H1 (cell line): ENCODE results near the gene PREX1. TPM values are rescaled to one million over a fixed set of nuclear protein-coding genes. Genes with fewer than 3 reads are reported as not detected.

Experiments
- CTCF ChIA-PET: fragments of 300-600 bp; sonication (Branson Sonifier 250); formaldehyde crosslinking; loops from one replicate; lab custom pipeline; 2021; ENCODE audit not compliant: partially characterized antibody; lab: Charles Lee
- POLR2A ChIA-PET: fragments of 300-600 bp; sonication (Branson Sonifier 250); formaldehyde crosslinking; loops from one replicate; lab custom pipeline; 2021; ENCODE audit warnings: inconsistent platforms; ENCODE audit not compliant: partially characterized antibody; lab: Charles Lee
- DNase-seq, 2 experiments: peaks; one replicate each; pipeline versions ENCODE4 v3.0.0 to v3.0.0-alpha.2; 2010 to 2022; ENCODE audit warnings: low spot score in 2 of 2, low read depth in 1 of 2, mixed read lengths in 1 of 2
- FAIRE-seq: peaks from 2 replicates; lab custom pipeline; 2011; peaks lifted over from hg19 to GRCh38; lab: Jason Lieb, UNC
- H2AFZ ChIP-seq: 2 replicates; pipeline ENCODE4 v1.8.1; 2012; ENCODE audit warnings: low read length, inconsistent platforms
- H2AK5ac ChIP-seq: 2 replicates; pipeline ENCODE4 v1.6.1; 2013; ENCODE audit warnings: low read depth, low read length
- H2BK120ac ChIP-seq: replicated peaks from 2 replicates; pipeline ENCODE3; 2013; ENCODE audit warnings: low read depth, low read length, inconsistent platforms
- H2BK12ac ChIP-seq: 2 replicates; pipeline ENCODE4 v1.6.1; 2013; ENCODE audit warnings: low read depth, low read length
- H2BK15ac ChIP-seq: 2 replicates; pipeline ENCODE4 v1.6.1; 2013; ENCODE audit warnings: low read length
- H2BK20ac ChIP-seq: 2 replicates; pipeline ENCODE4 v1.6.1; 2013; ENCODE audit warnings: low read length
- H2BK5ac ChIP-seq: 2 replicates; pipeline ENCODE4 v1.6.1; 2013; ENCODE audit warnings: low read depth, low read length
- H3K14ac ChIP-seq: 2 replicates; pipeline ENCODE4 v1.6.1; 2013; ENCODE audit warnings: inconsistent platforms; ENCODE audit not compliant: insufficient read length
- H3K18ac ChIP-seq: 2 replicates; pipeline ENCODE4 v1.6.1; 2013; ENCODE audit warnings: low read length; ENCODE audit errors: extremely low read depth
- H3K23ac ChIP-seq: 2 replicates; pipeline ENCODE4 v1.6.1; 2013; ENCODE audit warnings: inconsistent platforms; ENCODE audit not compliant: insufficient read length
- H3K23me2 ChIP-seq: 2 replicates; pipeline ENCODE4 v1.6.1; 2013; ENCODE audit warnings: low read depth, low read length
- H3K27ac ChIP-seq: 2 replicates; pipeline ENCODE4 v1.6.1; 2011; ENCODE audit warnings: low read depth, low read length, inconsistent platforms
- H3K27me3 ChIP-seq, 4 experiments: replicated peaks in 1 of 4; 1 replicate in 1 of 4; 2 replicates in 3 of 4; pipeline versions ENCODE4 v1.6.1 to v1.8.1; 2011 to 2013; ENCODE audit warnings: low read length in 3 of 4, mild to moderate bottlenecking in 3 of 4, inconsistent platforms in 2 of 4, mixed read lengths in 2 of 4, moderate library complexity in 1 of 4; ENCODE audit not compliant: control insufficient read depth in 3 of 4, insufficient read depth in 3 of 4; ENCODE audit errors: extremely low read depth in 1 of 4
- H3K36me3 ChIP-seq, 4 experiments: 2 replicates each; pipeline versions ENCODE4 v1.6.1 to v1.8.1; 2011 to 2013; ENCODE audit warnings: mild to moderate bottlenecking in 4 of 4, low read length in 3 of 4, moderate library complexity in 2 of 4, control low read depth in 1 of 4, inconsistent platforms in 1 of 4; ENCODE audit not compliant: insufficient read depth in 4 of 4, control insufficient read depth in 2 of 4
- H3K4ac ChIP-seq: replicated peaks from 2 replicates; pipeline ENCODE3; 2013; ENCODE audit warnings: low read length, low read depth, mixed read lengths, inconsistent platforms; ENCODE audit not compliant: insufficient read length
- H3K4me1 ChIP-seq, 4 experiments: replicated peaks in 1 of 4; 1 replicate in 1 of 4; 2 replicates in 3 of 4; pipeline versions ENCODE4 v1.6.1 to v1.8.1; 2011 to 2013; ENCODE audit warnings: low read length in 3 of 4, inconsistent platforms in 2 of 4, mixed read lengths in 1 of 4; ENCODE audit not compliant: insufficient read depth in 4 of 4, control insufficient read depth in 3 of 4
- H3K4me2 ChIP-seq, 2 experiments: 2 replicates each; pipeline versions ENCODE4 v1.6.1 to v1.8.1; 2011 to 2013; ENCODE audit warnings: low read depth in 2 of 2, low read length in 2 of 2, control low read depth in 1 of 2, inconsistent platforms in 1 of 2, mild to moderate bottlenecking in 1 of 2; ENCODE audit not compliant: insufficient read depth in 1 of 2
- H3K4me3 ChIP-seq, 4 experiments: fragments of 200-600, 300-600 bp in 1 of 4; sonication (generic), shearing (Covaris generic), sonication (Bioruptor Twin) in 1 of 4; 2 replicates each; pipeline versions ENCODE4 v1.5.1 to v1.8.1; 2011 to 2016; ENCODE audit warnings: low read length in 4 of 4, low read depth in 3 of 4, control low read depth in 2 of 4, inconsistent platforms in 2 of 4, mild to moderate bottlenecking in 2 of 4, mixed read lengths in 1 of 4, moderate library complexity in 1 of 4; ENCODE audit not compliant: insufficient read depth in 2 of 4; ENCODE audit errors: extremely low read depth in 1 of 4
- H3K56ac ChIP-seq: replicated peaks from 2 replicates; pipeline ENCODE3; 2013; ENCODE audit warnings: low read depth, mild to moderate bottlenecking, mixed read lengths, low read length, inconsistent platforms; ENCODE audit not compliant: insufficient read length
- H3K79me1 ChIP-seq: 2 replicates; pipeline ENCODE4 v1.6.1; 2013; ENCODE audit warnings: low read depth, low read length, control low read depth
- H3K79me2 ChIP-seq, 2 experiments: 2 replicates each; pipeline versions ENCODE4 v1.6.1 to v1.8.1; 2012 to 2013; ENCODE audit warnings: low read length in 2 of 2, mild to moderate bottlenecking in 2 of 2, inconsistent platforms in 1 of 2; ENCODE audit not compliant: insufficient read depth in 2 of 2, control insufficient read depth in 1 of 2
- H3K9ac ChIP-seq, 4 experiments: replicated peaks in 1 of 4; 1 replicate in 1 of 4; 2 replicates in 3 of 4; pipeline versions ENCODE4 v1.6.1 to v1.8.1; 2011 to 2013; ENCODE audit warnings: low read depth in 3 of 4, low read length in 3 of 4, control low read depth in 2 of 4, mild to moderate bottlenecking in 2 of 4, moderate library complexity in 2 of 4, inconsistent platforms in 1 of 4; ENCODE audit errors: extremely low read depth in 1 of 4
- H3K9me3 ChIP-seq, 2 experiments: 2 replicates each; pipeline versions ENCODE4 v1.6.1 to v1.8.1; 2012 to 2013; ENCODE audit warnings: mild to moderate bottlenecking in 2 of 2, moderate library complexity in 2 of 2, control low read depth in 1 of 2, inconsistent platforms in 1 of 2, low read depth in 1 of 2, low read length in 1 of 2, mixed read lengths in 1 of 2; ENCODE audit not compliant: insufficient read depth in 2 of 2
- H4K20me1 ChIP-seq, 2 experiments: replicated peaks in 1 of 2; 2 replicates each; pipeline versions ENCODE3 to v1.8.1; 2011 to 2013; ENCODE audit warnings: inconsistent platforms in 2 of 2, low read length in 2 of 2, mild to moderate bottlenecking in 1 of 2; ENCODE audit not compliant: insufficient read depth in 2 of 2, control insufficient read depth in 1 of 2
- H4K5ac ChIP-seq: 2 replicates; pipeline ENCODE4 v1.6.1; 2013; ENCODE audit warnings: low read length, low read depth, mixed read lengths, inconsistent platforms; ENCODE audit not compliant: insufficient read length
- H4K8ac ChIP-seq: 2 replicates; pipeline ENCODE4 v1.8.0; 2013; ENCODE audit warnings: mild to moderate bottlenecking, moderate library complexity, low read length, inconsistent platforms; ENCODE audit not compliant: insufficient read depth; ENCODE audit errors: extremely low read depth
- H4K91ac ChIP-seq: replicated peaks from 2 replicates; pipeline ENCODE3; 2013; ENCODE audit warnings: low read length, mixed read lengths, inconsistent platforms; ENCODE audit not compliant: insufficient read length
- HDAC2 ChIP-seq, 2 experiments: fragments of 300-600 bp in 1 of 2; sonication (generic) in 1 of 2; IDR thresholded peaks; 2 replicates each; pipeline ENCODE4 v1.6.1; 2011 to 2012; ENCODE audit warnings: low read depth in 2 of 2, low read length in 2 of 2, mild to moderate bottlenecking in 2 of 2, moderate library complexity in 2 of 2, borderline replicate concordance in 1 of 2, inconsistent platforms in 1 of 2
- RXRA ChIP-seq: IDR thresholded peaks from 2 replicates; pipeline ENCODE4 v1.6.1; 2011; ENCODE audit warnings: low read depth, mild to moderate bottlenecking, low read length, moderate library complexity; ENCODE audit not compliant: insufficient read depth
- SAP30 ChIP-seq: fragments of 300-600 bp; sonication (generic); IDR thresholded peaks from 2 replicates; pipeline ENCODE4 v1.7.1; 2012; ENCODE audit warnings: low read length, moderate library complexity, mild to moderate bottlenecking, inconsistent platforms; ENCODE audit not compliant: insufficient read depth, insufficient replicate concordance
- SIN3A ChIP-seq, 2 experiments: IDR thresholded peaks in 1 of 2; conservative IDR thresholded peaks in 1 of 2; 2 replicates each; pipeline ENCODE4 v1.6.1; 2011 to 2012; ENCODE audit warnings: low read length in 2 of 2, improper control_type of control experiment in 1 of 2, low read depth in 1 of 2, mild to moderate bottlenecking in 1 of 2
- WGBS, 2 experiments: shearing (Covaris generic) in 1 of 2; methylation state at CpG; one replicate each; pipeline versions ENCODE4 v1.1.6 to v1.1.7; 2013 to 2015; ENCODE audit warnings: low lambda C conversion rate in 2 of 2, mixed read lengths in 2 of 2, inconsistent platforms in 1 of 2, low coverage in 1 of 2, missing lambda C conversion rate in 1 of 2; ENCODE audit not compliant: insufficient replicate concordance in 2 of 2, insufficient coverage in 1 of 2, insufficient read length in 1 of 2; ENCODE audit errors: extremely low coverage in 1 of 2, missing lambda C conversion rate in 1 of 2; 5-methylcytosine and 5-hydroxymethylcytosine counted together
- polyA plus RNA-seq, 7 experiments: library from polyadenylated mRNA; depleted of rRNA in 3 of 7; stranded (reverse) in 5 of 7; unstranded in 2 of 7; fragments of >200 nt in 5 of 7; fragments of 200-250 nt in 2 of 7; gene quantifications; 1 replicate in 5 of 7; 2 replicates in 1 of 7; 4 replicates in 1 of 7; pipeline versions ENCODE4 v1.2.1 to v1.2.3, GENCODE V29; 2011 to 2013; ENCODE audit warnings: missing spikeins in 2 of 7, mixed read lengths in 2 of 7
- total RNA-seq: library from RNA; stranded (reverse); fragmentation: NEBNext Ultra II Directional; extraction: Animal tissue kit (Norgen Biotek cat#: 25700); gene quantifications from 2 replicates; pipeline ENCODE4 v1.2.1, GENCODE V29; 2021

The PREX1 gene
- total and polyA plus RNA-seq, 2 of the 8 experiments (the other 6 are each of a cell fraction or from before 2014, with no cell fraction given) = 10.7 to 12.8 TPM

DNA sequence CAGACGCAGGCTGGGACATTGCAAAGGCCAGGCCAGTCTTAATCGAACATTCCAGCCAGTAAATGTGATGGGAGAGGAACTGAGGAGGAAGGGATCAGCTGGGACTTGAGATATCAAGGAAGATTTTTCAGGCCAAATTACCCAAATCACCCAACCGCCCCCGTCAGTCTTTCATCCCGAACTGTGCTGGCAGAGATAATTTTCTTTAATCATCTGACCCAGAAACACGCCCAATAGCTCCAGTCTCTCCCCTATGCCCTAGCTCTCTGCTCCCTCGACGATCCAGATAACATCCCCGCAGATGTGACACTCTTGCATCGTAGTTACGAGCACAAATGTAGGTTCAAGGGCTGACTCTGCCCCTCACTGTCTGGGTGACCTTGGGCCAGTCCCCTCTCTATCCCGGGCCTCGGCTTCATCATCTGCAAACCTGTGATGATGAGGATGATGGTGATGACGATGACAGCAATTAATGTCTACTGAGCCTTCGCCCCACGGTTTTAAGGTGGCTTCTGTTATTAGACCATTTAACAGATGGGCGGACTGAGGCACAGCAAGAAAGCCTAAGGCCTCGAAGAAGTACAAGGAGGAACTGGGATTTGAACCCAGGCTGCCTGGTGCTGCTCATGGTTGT, 118.6 kb downstream of the PREX1 start:
- Histone ChIP-seq H3K4me2 (no peak overlapping the region), H3K79me2 (no peaks in the 10 kb centered on the region), H3K56ac (no peak overlapping the region), H2AFZ (no peak overlapping the region), H3K9ac (no peak overlapping the region), H2BK15ac (no peak overlapping the region), H2BK20ac (no peak overlapping the region), H3K4ac (no peak overlapping the region), H4K20me1 (no peaks in the 10 kb centered on the region), H3K4me3 (no peak overlapping the region), H3K23me2 (no peaks in the 10 kb centered on the region), H3K23ac (no peak overlapping the region), H3K14ac (no peak overlapping the region), H4K91ac (no peak overlapping the region), H2BK5ac (no peak overlapping the region), H3K27me3 (no peaks in the 10 kb centered on the region), H4K8ac (no peak overlapping the region), H3K18ac (no peak overlapping the region), H2BK120ac (no peak overlapping the region), H2BK12ac (no peak overlapping the region), H3K9me3 (no peaks in the 10 kb centered on the region), H4K5ac (no peak overlapping the region), H2AK5ac (no peak overlapping the region), H3K36me3 (no peaks in the 10 kb centered on the region), H3K79me1 (no peaks in the 10 kb centered on the region), H3K4me1 (no peaks in the 10 kb centered on the region), H3K27ac (no peak overlapping the region)
- FAIRE-seq (no peak), DNase-seq (no peak)
- 91% methylated on average over 16 of the region's 18 CpGs; no CpG with 5 or more reads in 1 of the 2 experiments for WGBS, 2 experiments
- POLR2A ChIA-PET = interaction anchor here (1.6 kb wide), 1 partner anchor 14 kb away, joined by 4 read pairs; no protein-coding TSS in a partner anchor
- TF ChIP-seq SIN3A (conservative IDR thresholded peaks at IDR 0.05 in 1 of 2, IDR thresholded peaks at IDR 0.05 in 1 of 2; ENCODE audit: low read depth in 1 of 2, low read length in 2 of 2) (no peak), HDAC2 (IDR thresholded peaks at IDR 0.05; ENCODE audit: borderline replicate concordance in 1 of 2, low read depth in 2 of 2, low read length in 2 of 2) (no peak), RXRA (no peak), SAP30 (no peak)
- CTCF ChIA-PET = interaction anchor here (0.9 to 16.7 kb wide), 4 partner anchors 11 to 195 kb away, joined by 3 to 186 read pairs (median 16); no protein-coding TSS in a partner anchor
